GM19099 (cell line): Measurements from ENCODE around the gene ACSL3.

Experiments
- POLR2A ChIP-seq: IDR thresholded peaks from 3 replicates; pipeline ENCODE4 v1.6.1; 2011; ENCODE audit warnings: low read depth; ENCODE audit not compliant: insufficient read length; ENCODE audit errors: extremely low read depth

Gene ACSL3

GRCh38 chr2:222939979-222940378, 79.1 kb downstream of the ACSL3 start:
- TF ChIP-seq POLR2A: no peak

- no peak for TF ChIP-seq POLR2A
These were observed 80.7 kb downstream of the ACSL3 start for GRCh38 chr2:222941510-222942032.

DNA sequence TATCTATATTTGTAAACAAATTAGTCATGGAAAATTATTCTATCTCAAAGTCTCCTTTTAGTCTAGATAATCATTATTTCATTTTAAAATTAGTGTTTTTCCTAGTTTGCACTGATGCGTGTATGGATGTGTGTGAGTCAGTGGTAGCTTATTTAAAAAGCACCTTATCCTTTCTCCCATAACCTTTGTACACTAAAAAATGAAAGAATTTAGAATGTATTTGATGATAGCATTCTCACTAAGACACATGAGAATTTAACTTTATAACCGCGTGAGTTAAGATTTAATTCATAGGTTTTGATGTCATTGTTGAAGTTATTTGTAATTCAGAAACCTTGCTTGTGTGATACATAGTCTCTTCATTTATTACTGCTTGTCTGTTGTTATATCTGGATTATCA, 81.7 kb downstream of the ACSL3 start:
- TF ChIP-seq POLR2A: no peak

GRCh38 chr2:222942977-222943376, 82.1 kb downstream of the ACSL3 start:
- TF ChIP-seq POLR2A: no peak

DNA sequence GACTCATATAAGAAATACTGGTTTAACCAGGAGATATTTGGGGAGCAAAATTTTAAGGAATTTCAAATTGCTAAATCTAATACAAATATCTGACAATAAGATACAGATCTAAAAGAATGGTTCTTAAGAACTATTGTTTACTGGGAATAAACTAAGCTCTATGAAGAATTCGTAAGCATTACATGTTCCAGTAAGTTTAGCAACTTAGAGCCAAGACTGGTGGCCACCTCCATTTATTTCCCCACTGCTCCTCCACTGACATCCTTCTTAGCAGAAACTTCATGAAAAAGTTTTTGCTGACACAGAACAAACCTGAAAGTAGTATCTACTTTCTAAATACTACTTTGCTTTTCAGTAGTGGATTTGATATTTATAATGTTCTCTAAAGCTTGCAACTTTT, 83.0 kb downstream of the ACSL3 start:
- no peak for TF ChIP-seq POLR2A

GRCh38 chr2:222944552-222944951, 83.7 kb downstream of the ACSL3 start:
- no peak for TF ChIP-seq POLR2A

GRCh38 chr2:222944971-222945740, 84.3 kb downstream of the ACSL3 start:
- TF ChIP-seq POLR2A: no peak

- no peak for TF ChIP-seq POLR2A
These were observed 85.1 kb downstream of the ACSL3 start for GRCh38 chr2:222945887-222946286.

DNA sequence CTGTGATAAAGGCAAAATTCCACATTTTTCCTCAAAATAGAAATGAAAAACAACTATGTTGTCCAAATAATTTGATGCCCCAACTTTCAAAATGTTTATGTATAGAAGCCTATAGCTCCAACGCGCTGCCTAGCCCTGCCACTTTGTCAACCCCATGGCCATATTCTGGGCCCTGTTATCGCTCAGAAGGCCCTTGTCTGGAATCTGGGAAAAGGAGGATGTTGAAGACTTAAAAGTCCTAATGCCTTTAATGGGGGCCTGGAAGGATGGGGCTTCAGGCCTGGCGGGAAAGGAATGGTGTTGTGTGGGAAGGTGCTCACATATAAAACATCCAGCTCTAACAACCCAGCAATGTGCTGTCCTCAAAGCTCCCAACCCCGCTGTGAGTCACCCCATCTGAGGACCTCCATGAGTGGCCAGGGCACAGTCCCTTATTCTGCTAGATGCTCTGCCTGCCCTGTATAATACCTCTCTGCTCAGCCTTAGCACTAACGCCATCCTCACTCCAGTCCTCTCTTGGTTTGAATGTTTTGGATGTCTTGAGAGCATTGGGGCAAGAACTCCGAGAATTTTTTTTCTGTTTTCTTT, 86.0 kb downstream of the ACSL3 start:
- no peak for TF ChIP-seq POLR2A

DNA sequence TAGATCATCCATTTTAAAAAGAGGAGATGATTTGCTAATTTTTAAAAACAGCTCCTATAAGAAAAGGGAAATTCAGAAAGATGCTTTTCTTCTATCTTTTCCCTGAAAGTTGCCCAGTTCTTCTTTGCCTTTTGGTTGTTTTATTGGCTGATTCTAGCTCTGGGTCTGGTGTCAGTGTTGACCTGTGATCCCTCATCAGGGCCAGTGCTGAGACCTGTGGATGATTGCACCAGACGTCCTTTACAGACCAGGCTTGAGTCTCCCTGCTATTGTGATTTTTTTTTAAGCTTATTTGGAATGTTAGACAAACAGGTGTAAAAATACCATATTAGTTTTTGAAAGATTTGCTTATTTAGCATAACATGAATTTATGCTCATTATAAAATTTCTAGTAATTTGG, 88.2 kb downstream of the ACSL3 start:
- TF ChIP-seq POLR2A: no peak

GRCh38 chr2:222949690-222950323, 89.0 kb downstream of the ACSL3 start:
- no peak for TF ChIP-seq POLR2A

DNA sequence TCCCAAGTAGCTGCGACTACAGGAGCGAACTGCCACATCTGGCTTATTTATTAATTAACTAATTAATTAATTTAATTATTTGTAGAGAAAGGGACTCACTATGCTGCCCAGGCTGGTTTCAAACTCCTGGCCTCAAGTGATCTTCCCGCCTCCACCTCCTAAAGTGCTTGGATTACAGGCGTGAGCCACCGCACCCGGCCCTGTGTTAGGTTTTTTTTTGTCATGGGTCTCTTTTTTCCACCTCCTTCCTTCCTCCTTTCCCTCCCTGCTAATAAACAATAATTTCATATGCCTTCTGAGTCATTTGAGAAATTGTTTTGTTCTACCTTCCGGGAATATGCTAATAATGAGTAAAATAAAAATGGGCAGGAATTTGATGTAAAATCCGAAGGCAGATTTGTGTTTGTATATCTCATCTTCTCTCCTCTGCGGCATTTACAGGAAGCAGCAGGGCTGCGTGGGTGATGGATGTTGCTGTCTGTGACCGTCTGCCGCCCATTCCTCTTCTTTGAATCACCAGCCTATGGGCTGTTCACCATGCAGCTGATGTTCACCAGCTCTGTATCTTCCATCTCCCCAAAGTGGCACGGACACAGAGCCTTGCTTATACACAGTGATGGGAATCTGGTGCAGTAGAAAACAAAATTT, 89.9 kb downstream of the ACSL3 start:
- no peak for TF ChIP-seq POLR2A

DNA sequence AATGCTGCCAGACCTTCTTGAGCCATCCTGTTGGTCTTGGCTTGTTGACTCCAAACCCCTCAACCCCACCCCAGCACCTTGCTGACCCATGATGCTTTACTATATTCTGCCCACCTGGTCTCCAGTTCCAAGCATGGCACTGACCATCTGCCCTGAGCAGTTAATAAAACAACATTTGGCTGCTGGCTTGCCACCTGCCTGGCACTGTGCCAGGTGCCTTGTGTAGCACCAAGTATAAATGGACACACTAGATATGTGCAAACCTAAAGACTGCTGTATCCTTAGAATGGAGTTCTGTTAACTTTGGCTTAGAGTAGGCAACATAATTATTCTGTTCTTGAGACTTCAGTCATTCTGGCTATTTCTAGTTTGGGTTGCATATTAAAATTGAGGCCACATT, 91.4 kb downstream of the ACSL3 start:
- TF ChIP-seq POLR2A: no peak

- no peak for TF ChIP-seq POLR2A
These were observed 94.2 kb downstream of the ACSL3 start for GRCh38 chr2:222955008-222955407.

- no peak for TF ChIP-seq POLR2A
These were observed 98.5 kb downstream of the ACSL3 start for GRCh38 chr2:222959358-222959757.
